Psoas muscle (tissue), 8 donors: ENCODE data around the gene LSM14A. TPM values are rescaled to one million over a fixed set of nuclear protein-coding genes. Genes with fewer than 3 reads are reported as not detected.
A peak's percentile ranks its signal among the peaks of the same experiment; 100 is the strongest.

ENCODE experiments used
- ATAC-seq, 4 donors: fragments of 200-7000 bp; cut with Tn5 transposase; one replicate each; pipeline ENCODE4 v1.9.1; 2020; ENCODE audit warnings: moderate library complexity in 3 of 4, mild to moderate bottlenecking in 2 of 4
- DNase-seq, 2 donors: peaks; one replicate each; pipeline ENCODE4 v3.0.0-alpha.2; 2020
- H3K27ac ChIP-seq: fragments of 200-600 bp; one replicate; pipeline ENCODE4 v1.8.0; 2022
- H3K27me3 ChIP-seq, 3 donors: fragments of 200-600 bp in 1 of 3; one replicate each; pipeline versions ENCODE4 v1.6.1 to v1.8.0; 2013 to 2022; ENCODE audit warnings: low read length in 2 of 3, mild to moderate bottlenecking in 2 of 3, moderate library complexity in 1 of 3; ENCODE audit not compliant: insufficient read depth in 3 of 3
- H3K36me3 ChIP-seq, 2 donors: fragments of 200-600 bp in 1 of 2; one replicate each; pipeline versions ENCODE4 v1.6.1 to v1.8.0; 2013 to 2022; ENCODE audit warnings: low read depth in 1 of 2, mild to moderate bottlenecking in 1 of 2, moderate library complexity in 1 of 2; ENCODE audit not compliant: insufficient read depth in 1 of 2
- H3K4me1 ChIP-seq: fragments of 200-600 bp; one replicate; pipeline ENCODE4 v1.8.0; 2022
- H3K4me3 ChIP-seq: fragments of 200-600 bp; one replicate; pipeline ENCODE4 v1.8.0; 2022; ENCODE audit warnings: mild to moderate bottlenecking
- H3K9me3 ChIP-seq: fragments of 200-600 bp; one replicate; pipeline ENCODE4 v1.8.0; 2022
- CTCF ChIP-seq: fragments of 200-600 bp; IDR thresholded peaks from one replicate; pipeline ENCODE4 v1.8.0; 2022; ENCODE audit warnings: antibody characterized with exemption
- WGBS, 3 donors: extraction: QIAGEN DNeasy Blood & Tissue Kit; methylation state at CpG; one replicate each; pipeline versions ENCODE4 v1.1.6 to v1.1.7; 2013; 5-methylcytosine and 5-hydroxymethylcytosine counted together
- intact Hi-C, 2 donors: fragments of 100-400 bp; cut with DNase I; formaldehyde crosslinking; loops; one replicate each; pipeline versions ENCODE4 v1.11.0 to v1.14.2; 2022
- polyA plus RNA-seq, 3 donors: library from polyadenylated mRNA; stranded (reverse); fragments of 200-250 nt; gene quantifications; one replicate each; pipeline ENCODE4 v1.2.3, GENCODE V29; 2013
- total RNA-seq, 4 donors: library from RNA; stranded (reverse); fragmentation: NEBNext Ultra II Directional in 2 of 4; extraction: Animal tissue kit (Norgen Biotek cat#: 25700) in 2 of 4; gene quantifications; one replicate each; pipeline versions ENCODE4 v1.2.1 to v1.2.4, GENCODE V29; 2021 to 2023
- donor health status: healthy with polysubstance abuse.
- donor health status: DM: no; HTN: no; CAD: no; lungs with moderate emphysema.
- donor health status: Bipolar disorder and iron deficiency.
- donor health status: healthy.
- donor health status: DM: yes; HTN: yes; CAD: no.
- donor health status: DM: no; HTN: no; CAD: no.
- donor health status: DM: no; HTN: no; CAD: no.
- donor health status: DM: yes; HTN: yes; CAD: no.

The LSM14A gene
- total and polyA plus RNA-seq, 7 donors, result 65.0 to 155 (median 87.5) TPM

DNA sequence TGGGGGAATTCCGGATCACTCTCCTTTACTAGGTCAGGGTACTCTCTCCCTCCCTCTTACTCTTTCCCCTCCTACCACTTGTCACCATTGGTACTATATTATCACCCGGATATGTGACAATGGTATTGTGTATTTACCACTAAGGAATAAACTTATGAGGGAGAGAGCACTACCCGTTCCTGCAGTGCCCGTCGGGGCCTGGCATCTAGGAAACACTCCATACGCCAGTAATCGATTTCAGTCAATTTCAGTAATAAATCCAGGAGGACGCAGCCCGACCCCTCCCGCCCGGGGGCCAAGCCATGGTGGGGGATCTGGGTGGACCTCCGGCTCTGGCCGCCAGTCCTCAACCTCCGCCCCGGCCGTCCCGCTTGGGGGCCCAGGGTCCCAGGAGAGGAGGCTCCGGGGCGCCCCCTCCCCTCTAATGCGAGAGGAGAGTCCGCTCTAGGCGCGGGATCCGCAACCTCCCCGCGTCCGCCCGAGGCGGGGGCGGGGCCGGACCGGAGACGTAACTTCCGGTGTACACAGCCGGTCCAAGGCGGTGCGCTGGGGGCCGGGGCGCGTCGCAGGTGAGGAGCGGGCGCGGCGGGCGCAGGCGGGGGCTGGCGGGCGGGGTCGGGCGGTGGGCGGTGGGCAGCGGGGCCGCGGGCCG is 81.9 kb downstream of the LSM14A start, which contains the start of gene GARRE1:
GARRE1 (plus strand) TSS at position 509 of the 652 bp plus-strand sequence. CDS start 45,920 bp downstream, outside the sequence.
- DNase-seq (peak; percentile 85 to 92), ATAC-seq (peak; percentile 87 to 92 (median 89))
- intact Hi-C loops, result loop anchor here in 1 of 2 donors (5.0 kb wide), 1 partner anchor 83 kb away; no protein-coding TSS in a partner anchor
- Histone ChIP-seq H3K4me3 (peak within 1 kb of the TSS; percentile 100), H3K36me3 (no peaks in the 10 kb centered on the region), H3K4me1 (peaks cover 33% of the 10 kb centered on the region), H3K27me3 (no peaks in the 10 kb centered on the region), H3K9me3 (no peaks in the 10 kb centered on the region), H3K27ac (peak within 1 kb of the TSS; percentile 100)
- 0 to 1% (median 0%) methylated on average over 17 to 56 of the region's 56 CpGs for WGBS, 3 donors
- no peak for TF ChIP-seq CTCF

GRCh38 chr19:34254698-34255432 is 82.6 kb downstream of the LSM14A start:
- Histone ChIP-seq H3K9me3 (no peaks in the 10 kb centered on the region), H3K4me3 (peak overlapping the region; percentile 100), H3K27ac (peak overlapping the region; percentile 100), H3K27me3 (no peaks in the 10 kb centered on the region), H3K4me1 (peaks cover 40% of the 10 kb centered on the region), H3K36me3 (no peaks in the 10 kb centered on the region)
- intact Hi-C loops, result loop anchor here (5.0 kb wide), 2 partner anchors 77 to 82 kb away; no protein-coding TSS in a partner anchor
- WGBS, 3 donors, result 0% methylated on average over 31 to 88 of the region's 88 CpGs
- DNase-seq (peak; percentile 50 to 71), ATAC-seq (peak; percentile 64 to 75 (median 68))
- TF ChIP-seq CTCF, result no peak

DNA sequence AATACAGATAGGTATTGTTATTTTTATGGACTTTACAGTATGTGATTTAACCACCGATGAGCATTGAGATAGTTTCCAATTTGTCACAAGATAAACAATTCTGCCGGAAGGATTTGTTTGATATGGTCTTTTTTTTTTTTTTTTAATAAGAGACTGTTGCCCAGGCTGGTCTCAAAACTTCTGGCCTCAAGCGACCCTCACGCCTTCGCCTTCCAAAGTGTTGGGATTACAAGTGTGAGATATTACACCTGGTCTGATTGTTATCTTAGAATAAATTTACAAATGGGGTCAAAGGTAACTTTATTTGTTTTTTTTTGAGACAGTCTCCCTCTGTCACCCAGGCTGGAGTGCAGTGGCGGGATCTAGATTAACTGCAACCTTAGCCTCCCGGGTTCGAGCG is 83.2 kb downstream of the LSM14A start:
- ATAC-seq (no peak), DNase-seq (no peak)
- peak overlapping the region; percentile 100 for H3K4me3 ChIP-seq
- peak overlapping the region; percentile 100 for H3K27ac ChIP-seq
- H3K27me3 ChIP-seq, result no peaks in the 10 kb centered on the region
- peaks cover 47% of the 10 kb centered on the region for H3K4me1 ChIP-seq
- no peak for TF ChIP-seq CTCF
- H3K9me3 ChIP-seq, result no peaks in the 10 kb centered on the region
- intact Hi-C loops, result loop anchor here in 1 of 2 donors (5.0 kb wide), 1 partner anchor 77 kb away; no protein-coding TSS in a partner anchor
- WGBS, 3 donors, result 40 to 47% (median 46%) methylated on average over 9 of the region's 9 CpGs
- no peaks in the 10 kb centered on the region for H3K36me3 ChIP-seq

DNA sequence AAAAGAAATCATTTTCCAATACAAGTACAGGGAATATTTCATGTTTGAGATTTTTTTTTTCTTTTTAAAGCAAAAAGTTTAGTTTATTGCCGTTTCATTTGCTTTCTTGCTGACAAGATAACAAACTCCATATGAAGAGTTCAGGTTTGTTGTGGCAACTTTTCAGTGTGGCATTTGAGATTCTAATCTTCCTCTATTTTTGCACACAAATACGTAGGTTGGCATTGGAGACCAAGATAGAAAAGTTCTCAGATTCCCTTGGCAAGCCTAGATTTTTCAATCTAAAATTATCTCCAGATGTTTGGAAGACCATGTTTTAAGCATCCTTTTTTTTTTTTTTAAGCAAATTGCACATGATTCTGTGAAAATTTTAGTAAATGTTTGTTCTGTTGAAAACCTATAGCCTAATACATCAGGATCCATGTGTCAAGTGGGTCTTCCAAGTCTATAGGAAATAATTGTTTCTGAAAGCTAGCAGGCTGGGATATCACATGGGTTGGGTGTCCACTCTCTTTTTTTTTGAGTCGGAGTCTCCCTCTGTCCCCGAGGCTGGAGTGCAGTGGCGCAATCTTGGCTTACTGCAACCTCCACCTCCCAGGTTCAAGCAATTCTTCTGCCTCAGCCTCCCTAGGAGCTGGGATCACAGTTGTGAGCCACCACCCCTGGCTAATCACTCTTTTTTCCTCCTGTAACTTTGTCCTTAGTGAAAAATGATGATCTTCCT is 84.7 kb downstream of the LSM14A start:
- no peaks in the 10 kb centered on the region for H3K9me3 ChIP-seq
- intact Hi-C loops, result loop anchor here in 1 of 2 donors (5.0 kb wide), 1 partner anchor 75 kb away; no protein-coding TSS in a partner anchor
- H3K27me3 ChIP-seq, result no peaks in the 10 kb centered on the region
- DNase-seq (no peak), ATAC-seq (no peak)
- peak overlapping the region; percentile 100 for H3K27ac ChIP-seq
- no peak overlapping the region for H3K4me3 ChIP-seq
- WGBS, 3 donors, result 16 to 34% (median 19%) methylated on average over 5 of the region's 5 CpGs
- TF ChIP-seq CTCF, result no peak
- no peaks in the 10 kb centered on the region for H3K36me3 ChIP-seq
- H3K4me1 ChIP-seq, result peaks cover 60% of the 10 kb centered on the region
